ENCODE measurements around the gene RAB7B. TPM values are rescaled to one million over a fixed set of nuclear protein-coding genes. Genes with fewer than 3 reads are reported as not detected.

Gene RAB7B
- total RNA-seq, 6 experiments from 2014 or later: 2.6 to 6.6 (median 5.3) TPM

GRCh38 chr1:206037581-206037980 lies 34.4 kb upstream of the RAB7B start:
- Mint-ChIP-seq H3K4me3 (no peak overlapping the region), H3K9me3 (no peaks in the 10 kb centered on the region), H3K27ac (no peak overlapping the region)

GRCh38 chr1:206036663-206037455 lies 33.7 kb upstream of the RAB7B start:
- Mint-ChIP-seq H3K4me3 (no peak overlapping the region), H3K9me3 (no peaks in the 10 kb centered on the region), H3K4me1 (ENCODE audit: low read depth) (peaks cover 8% of the 10 kb centered on the region; the same call in 1 of the 2 replicates), H3K27me3 (ENCODE audit: insufficient read depth) (peaks cover 66% of the 10 kb centered on the region), H3K36me3 (ENCODE audit: low read depth) (no peaks in the 10 kb centered on the region), H3K27ac (no peak overlapping the region)
- no peak for DNase-seq
- TF ChIP-seq CTCF (IDR thresholded peaks at IDR 0.05): no peak

More at GRCh38 chr1:206037581-206037980, 34.4 kb upstream of the RAB7B start:
- no peak for DNase-seq
- peaks cover 63% of the 10 kb centered on the region for H3K27me3 Mint-ChIP-seq (ENCODE audit: insufficient read depth)
- no peak for TF ChIP-seq CTCF (IDR thresholded peaks at IDR 0.05)
- H3K36me3 Mint-ChIP-seq (ENCODE audit: low read depth): no peaks in the 10 kb centered on the region
- peaks cover 4% of the 10 kb centered on the region; the same call in 1 of the 2 replicates for H3K4me1 Mint-ChIP-seq (ENCODE audit: low read depth)

GRCh38 chr1:206035027-206035426 lies 31.8 kb upstream of the RAB7B start:
- Mint-ChIP-seq H3K36me3 (ENCODE audit: low read depth) (no peaks in the 10 kb centered on the region), H3K27me3 (ENCODE audit: insufficient read depth) (peaks cover 56% of the 10 kb centered on the region), H3K4me3 (no peak overlapping the region), H3K4me1 (ENCODE audit: low read depth) (peaks cover 8% of the 10 kb centered on the region; the same call in 1 of the 2 replicates), H3K9me3 (no peaks in the 10 kb centered on the region), H3K27ac (no peak overlapping the region)
- TF ChIP-seq CTCF (IDR thresholded peaks at IDR 0.05): no peak
- no peak for DNase-seq

- H3K27ac Mint-ChIP-seq: no peak overlapping the region
- no peaks in the 10 kb centered on the region for H3K9me3 Mint-ChIP-seq
- no peaks in the 10 kb centered on the region for H3K36me3 Mint-ChIP-seq (ENCODE audit: low read depth)
These were observed 29.4 kb upstream of the RAB7B start for GRCh38 chr1:206032380-206033140.

GRCh38 chr1:206030714-206031113 lies 27.5 kb upstream of the RAB7B start:
- H3K27me3 Mint-ChIP-seq (ENCODE audit: insufficient read depth): peaks cover 44% of the 10 kb centered on the region
- no peak overlapping the region for H3K4me3 Mint-ChIP-seq
- DNase-seq: peak; percentile 63
- H3K4me1 Mint-ChIP-seq (ENCODE audit: low read depth): peaks cover 8% of the 10 kb centered on the region; the same call in 1 of the 2 replicates
- no peaks in the 10 kb centered on the region for H3K9me3 Mint-ChIP-seq
- no peak overlapping the region for H3K27ac Mint-ChIP-seq
- H3K36me3 Mint-ChIP-seq (ENCODE audit: low read depth): no peaks in the 10 kb centered on the region
- peak; percentile 82 for TF ChIP-seq CTCF (IDR thresholded peaks at IDR 0.05)

More at GRCh38 chr1:206032380-206033140, 29.4 kb upstream of the RAB7B start:
- Mint-ChIP-seq H3K27me3 (ENCODE audit: insufficient read depth) (peaks cover 51% of the 10 kb centered on the region), H3K4me1 (ENCODE audit: low read depth) (peaks cover 8% of the 10 kb centered on the region; the same call in 1 of the 2 replicates), H3K4me3 (no peak overlapping the region)
- no peak for TF ChIP-seq CTCF (IDR thresholded peaks at IDR 0.05)
- DNase-seq: no peak
